ENCODE data around the gene HERPUD1. TPM values are rescaled to one million over a fixed set of nuclear protein-coding genes. Genes with fewer than 3 reads are reported as not detected.
A peak's percentile ranks its signal among the peaks of the same experiment; 100 is the strongest.
"Not testable (repeated sequence)": the region's sequence is repeated elsewhere in the genome, so short reads cannot be mapped to it uniquely, and the experiment has no call there.

Gene HERPUD1
- total RNA-seq, 1 donor from 2014 or later: 72.9 TPM

DNA sequence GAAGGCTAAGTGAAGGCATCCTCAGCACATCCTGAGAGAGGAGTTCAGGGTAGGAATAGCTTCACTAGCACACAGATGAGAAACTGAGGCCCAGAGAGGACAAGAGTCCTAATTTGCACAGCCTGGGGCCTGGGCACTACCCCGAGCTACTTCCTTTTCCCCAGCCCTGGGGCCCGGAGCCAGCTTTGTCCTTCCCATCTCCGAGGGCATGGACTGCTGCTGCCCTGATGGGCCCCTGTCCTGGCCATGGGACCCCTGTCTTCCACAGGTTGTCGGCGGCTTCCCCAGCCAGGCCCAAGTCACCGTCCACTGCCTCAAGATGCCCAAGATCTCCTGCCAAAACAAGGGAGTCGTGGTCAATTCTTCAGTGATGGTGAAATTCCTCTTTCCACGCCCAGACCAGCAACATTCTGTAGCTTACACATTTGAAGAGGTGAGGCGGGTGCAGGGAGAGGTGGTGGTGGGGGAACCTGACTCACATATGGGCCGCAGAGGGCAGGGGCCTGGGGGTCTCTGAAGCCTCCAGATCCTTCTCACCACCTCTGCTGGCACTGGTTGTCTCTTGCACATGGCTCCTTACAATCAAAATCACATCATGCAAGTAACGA, 46.0 kb downstream of the HERPUD1 start:
- DNase-seq (ENCODE audit: low read depth in 2 of 2): no peak

DNA sequence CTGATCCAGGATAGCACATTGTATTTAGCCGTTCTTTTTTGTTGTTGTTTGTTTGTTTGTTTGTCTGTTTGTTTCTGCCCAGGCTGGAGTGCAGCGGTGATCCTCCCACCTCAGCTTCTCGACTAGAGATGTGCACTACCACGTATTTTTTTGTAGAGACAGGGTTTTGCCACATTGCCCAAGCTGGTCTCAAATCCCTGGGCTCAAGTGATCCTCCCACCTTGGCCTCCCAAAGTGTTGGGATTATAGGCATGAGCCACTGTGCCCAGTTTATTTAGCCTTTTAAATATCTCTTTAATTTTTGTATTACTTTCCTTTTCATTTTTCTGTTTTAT, 48.2 kb downstream of the HERPUD1 start:
- DNase-seq (ENCODE audit: low read depth in 2 of 2): no peak

DNA sequence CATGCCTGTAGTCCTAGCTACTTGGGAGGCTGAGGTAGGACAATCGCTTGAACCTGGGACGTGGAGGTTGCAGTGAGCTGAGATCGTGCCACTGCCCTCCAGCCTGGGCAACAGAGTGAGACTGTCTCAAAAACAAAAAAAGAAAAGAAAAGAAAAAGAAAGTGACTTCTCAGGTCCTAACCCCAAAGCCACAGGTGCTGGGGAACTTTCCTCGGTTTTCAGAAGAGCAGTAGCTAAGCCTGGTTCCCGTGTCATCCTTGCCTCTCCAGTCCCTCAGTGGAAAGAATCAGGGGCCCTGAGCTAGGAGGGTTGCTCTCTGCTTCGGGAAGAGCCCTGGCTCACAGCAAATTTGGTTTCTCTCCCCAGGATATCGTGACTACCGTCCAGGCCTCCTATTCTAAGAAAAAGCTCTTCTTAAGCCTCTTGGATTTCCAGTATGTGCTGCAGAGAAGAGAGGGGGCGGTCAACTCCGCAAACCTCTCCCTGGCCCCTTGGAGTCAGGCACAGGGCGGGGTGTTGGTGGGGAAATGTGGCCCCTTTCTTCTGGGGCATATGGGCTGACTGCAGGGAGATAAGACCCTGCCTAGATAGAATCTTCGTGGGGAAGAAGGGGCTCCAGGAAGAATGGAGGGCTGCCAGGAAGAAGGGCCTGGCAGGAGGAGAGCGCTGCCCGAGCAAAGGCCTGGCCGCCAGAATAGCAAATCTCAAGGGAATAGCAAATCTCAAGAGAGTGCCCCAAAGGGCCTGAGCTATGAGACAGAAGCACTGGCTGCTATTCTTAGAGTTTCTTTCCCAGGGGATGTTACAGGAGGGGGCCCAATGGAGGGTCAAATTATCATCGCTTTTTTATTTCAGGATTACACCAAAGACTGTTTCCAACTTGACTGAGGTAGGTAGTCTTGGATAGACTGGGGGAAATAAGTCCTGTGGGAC, 49.1 kb downstream of the HERPUD1 start:
- no peak for DNase-seq (ENCODE audit: low read depth in 2 of 2)

DNA sequence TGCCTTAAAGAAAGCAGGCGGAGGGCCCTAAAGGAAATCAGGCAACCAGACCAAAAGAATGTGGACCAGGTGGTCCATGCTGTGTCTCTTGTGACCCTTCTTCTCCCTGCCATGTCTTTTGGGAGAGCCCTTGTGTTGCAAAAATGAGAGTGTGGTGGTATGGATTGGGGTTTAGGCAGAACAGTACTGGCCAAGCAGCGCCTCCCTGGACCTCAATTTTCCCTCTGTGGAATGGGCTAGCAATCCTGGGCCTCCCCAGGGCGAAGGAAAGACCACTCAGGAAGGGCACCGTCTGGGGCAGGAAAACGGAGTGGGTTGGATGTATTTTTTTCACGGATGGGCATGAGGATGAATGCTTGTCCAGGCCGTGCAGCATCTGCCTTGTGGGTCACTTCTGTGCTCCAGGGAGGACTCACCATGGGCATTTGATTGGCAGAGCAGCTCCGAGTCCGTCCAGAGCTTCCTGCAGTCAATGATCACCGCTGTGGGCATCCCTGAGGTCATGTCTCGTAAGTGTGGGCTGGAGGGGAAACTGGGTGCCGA, 49.9 kb downstream of the HERPUD1 start:
- no peak for DNase-seq (ENCODE audit: low read depth in 2 of 2)

GRCh38 chr16:56982695-56983094, 50.8 kb downstream of the HERPUD1 start:
- DNase-seq (ENCODE audit: low read depth in 2 of 2): no peak

- DNase-seq (ENCODE audit: low read depth in 2 of 2): no peak
Measured at GRCh38 chr16:56983211-56983751, 51.3 kb downstream of the HERPUD1 start.

- DNase-seq (ENCODE audit: low read depth in 2 of 2): no peak
Measured at GRCh38 chr16:56984639-56985038, 52.7 kb downstream of the HERPUD1 start.

DNA sequence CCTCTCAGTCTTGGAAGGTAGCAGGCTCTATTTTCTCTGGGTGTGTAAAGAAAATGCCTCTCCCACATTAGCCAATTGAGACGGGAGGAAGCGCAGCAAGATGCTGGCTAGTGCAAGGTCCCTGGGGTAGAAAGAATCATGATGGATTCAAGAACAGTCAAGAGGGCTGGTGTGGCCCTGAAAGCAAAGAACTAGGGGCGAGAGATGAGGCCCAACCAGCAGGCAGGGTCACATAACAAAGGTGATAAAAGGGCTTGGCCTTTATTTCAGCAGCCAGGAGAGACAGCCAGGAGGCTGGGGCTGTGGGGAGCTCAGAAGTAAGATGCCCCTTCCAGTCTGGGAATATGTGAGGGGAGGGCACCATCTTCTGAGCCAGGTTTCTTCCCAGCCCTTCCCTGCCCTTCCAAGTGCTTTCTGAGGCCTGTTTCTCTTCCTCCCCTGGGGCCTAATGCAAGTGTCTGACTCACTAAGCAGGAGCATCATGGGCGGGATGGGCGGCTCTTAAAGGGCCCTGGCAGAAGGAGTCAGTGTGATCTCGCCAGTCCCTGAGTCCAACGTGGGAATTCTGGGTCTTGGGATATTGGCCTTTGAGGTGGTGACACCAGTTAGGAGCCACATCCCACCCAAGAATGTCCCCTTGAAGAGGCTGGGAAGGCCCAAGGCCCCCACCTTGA, 53.5 kb downstream of the HERPUD1 start:
- DNase-seq (ENCODE audit: low read depth in 2 of 2): peak in 1 of 2 donors; percentile 65

- no peak for DNase-seq (ENCODE audit: low read depth in 2 of 2)
Measured at GRCh38 chr16:56985962-56986360, 54.0 kb downstream of the HERPUD1 start.

GRCh38 chr16:56986361-56986760, 54.4 kb downstream of the HERPUD1 start:
- peak in 1 of 2 donors; percentile 36 for DNase-seq (ENCODE audit: low read depth in 2 of 2)

DNA sequence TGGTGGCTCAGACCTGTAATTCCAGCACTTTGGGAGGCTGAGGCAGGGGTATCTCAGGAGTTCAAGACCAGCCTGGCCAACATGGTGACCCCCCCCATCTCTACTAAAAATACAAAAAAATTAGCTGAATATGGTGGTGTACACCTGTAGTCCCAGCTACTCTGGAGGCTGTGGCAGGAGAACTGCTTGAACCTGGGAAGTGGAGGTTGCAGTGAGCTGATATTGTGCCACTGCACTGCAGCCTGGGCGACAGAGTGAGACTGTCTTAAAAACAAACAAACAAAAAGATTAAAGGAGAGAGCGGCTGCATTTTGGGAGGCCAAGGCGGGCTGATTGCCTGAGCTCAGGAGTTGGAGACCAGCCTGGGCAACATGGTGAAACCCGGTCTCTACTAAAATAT, 55.0 kb downstream of the HERPUD1 start:
- DNase-seq (ENCODE audit: low read depth in 2 of 2): not testable (repeated sequence)

DNA sequence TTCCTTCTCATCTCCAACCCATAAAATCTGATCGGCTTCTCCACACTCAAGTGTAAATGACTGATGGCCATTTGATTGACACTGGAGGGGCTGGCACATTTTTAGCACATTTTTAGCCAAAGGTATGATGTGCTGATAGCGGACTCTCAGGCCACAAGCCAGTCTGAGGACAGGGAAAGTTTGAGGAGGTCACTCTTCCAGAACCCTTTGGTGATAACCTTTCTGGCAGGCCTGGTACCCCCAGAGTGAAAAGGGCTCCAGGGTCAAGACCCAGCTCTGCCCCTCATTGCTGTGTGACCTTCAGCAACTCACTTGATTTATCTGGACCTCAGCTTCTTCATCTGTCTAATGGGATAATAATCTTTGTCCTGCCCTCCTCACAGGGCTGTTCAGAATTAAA, 55.8 kb downstream of the HERPUD1 start:
- no peak for DNase-seq (ENCODE audit: low read depth in 2 of 2)

- DNase-seq (ENCODE audit: low read depth in 2 of 2): no peak
Measured at GRCh38 chr16:56988161-56988947, 56.4 kb downstream of the HERPUD1 start.

GRCh38 chr16:56988948-56989945, 57.3 kb downstream of the HERPUD1 start, which contains the start of gene NLRC5:
TSS of gene NLRC5 (plus strand) at chr16:56989557. CDS start at chr16:57020713, 31,156 bp downstream.
- peak; percentile 60 to 84 for DNase-seq (ENCODE audit: low read depth in 2 of 2)

GRCh38 chr16:56989988-56990387, 58.0 kb downstream of the HERPUD1 start:
- no peak for DNase-seq (ENCODE audit: low read depth in 2 of 2)

- no peak for DNase-seq (ENCODE audit: low read depth in 2 of 2)
Measured at GRCh38 chr16:56990407-56991286, 58.7 kb downstream of the HERPUD1 start.

- not testable (repeated sequence) for DNase-seq (ENCODE audit: low read depth in 2 of 2)
Measured at GRCh38 chr16:56992431-56992830, 60.5 kb downstream of the HERPUD1 start.

- DNase-seq (ENCODE audit: low read depth in 2 of 2): no peak
Measured at GRCh38 chr16:56993204-56993603, 61.3 kb downstream of the HERPUD1 start.

- no peak for DNase-seq (ENCODE audit: low read depth in 2 of 2)
Measured at GRCh38 chr16:56994311-56994710, 62.4 kb downstream of the HERPUD1 start.

Data from dermis microvascular lymphatic vessel endothelial cell (primary cell).